GM18499 (cell line): ENCODE measurements around the gene SYNGR3.
"Not testable (repeated sequence)": the region's sequence is repeated elsewhere in the genome, so short reads cannot be mapped to it uniquely, and the experiment has no call there.

Experiments used
- ATAC-seq: cut with Tn5 transposase; IDR thresholded peaks from one replicate; pipeline ENCODE4 v1.9.1; 2021; ENCODE audit warnings: moderate number of reproducible peaks; ENCODE audit not compliant: insufficient read depth, unreplicated experiment

SYNGR3 gene

GRCh38 chr16:1958715-1959268 lies 31.0 kb upstream of the SYNGR3 start:
- no peak for ATAC-seq

GRCh38 chr16:1959269-1960039 lies 30.3 kb upstream of the SYNGR3 start, which contains the start of gene NDUFB10:
TSS of gene NDUFB10 (plus strand) at chr16:1959538. CDS start at chr16:1959625, 87 bp downstream.
- no peak for ATAC-seq

- ATAC-seq: no peak
These were observed 28.8 kb upstream of the SYNGR3 start for GRCh38 chr16:1960665-1961630.

GRCh38 chr16:1961651-1962067 lies 28.1 kb upstream of the SYNGR3 start:
- ATAC-seq: no peak

GRCh38 chr16:1962161-1963153 lies 27.3 kb upstream of the SYNGR3 start:
- not testable (repeated sequence) for ATAC-seq

GRCh38 chr16:1963806-1964505 lies 25.8 kb upstream of the SYNGR3 start:
- ATAC-seq: no peak

- no peak for ATAC-seq
These were observed 25.0 kb upstream of the SYNGR3 start, which contains the start of gene RPS2 for GRCh38 chr16:1964506-1965395. TSS of gene RPS2 (minus strand) at chr16:1964826. CDS start at chr16:1964625, 201 bp downstream.

- no peak for ATAC-seq
These were observed 24.3 kb upstream of the SYNGR3 start for GRCh38 chr16:1965396-1966001.

GRCh38 chr16:1966460-1966859 lies 23.3 kb upstream of the SYNGR3 start, which contains the start of gene RNF151:
TSS of gene RNF151 (plus strand) at chr16:1966856. CDS start at chr16:1966882, 26 bp downstream.
- ATAC-seq: no peak

- ATAC-seq: no peak
These were observed 21.4 kb upstream of the SYNGR3 start for GRCh38 chr16:1968146-1968953.

- ATAC-seq: peak; percentile 41
These were observed 17.8 kb upstream of the SYNGR3 start, which contains the start of gene TBL3 for GRCh38 chr16:1971796-1972489. TSS of gene TBL3 (plus strand) at chr16:1972053. CDS start at chr16:1972165, 112 bp downstream.

GRCh38 chr16:1972490-1972877 lies 17.3 kb upstream of the SYNGR3 start:
- ATAC-seq: no peak

- ATAC-seq: no peak
These were observed 16.2 kb upstream of the SYNGR3 start for GRCh38 chr16:1973461-1974156.

- no peak for ATAC-seq
These were observed 15.4 kb upstream of the SYNGR3 start for GRCh38 chr16:1974157-1975070.
